ENCODE results near the gene NAV3. TPM values are rescaled to one million over a fixed set of nuclear protein-coding genes. Genes with fewer than 3 reads are reported as not detected.
"Not testable (repeated sequence)": the region's sequence is repeated elsewhere in the genome, so short reads cannot be mapped to it uniquely, and the experiment has no call there.

Gene NAV3
- total and polyA plus RNA-seq, 11 donors: 1.1 to 18.0 (median 5.8) TPM

DNA sequence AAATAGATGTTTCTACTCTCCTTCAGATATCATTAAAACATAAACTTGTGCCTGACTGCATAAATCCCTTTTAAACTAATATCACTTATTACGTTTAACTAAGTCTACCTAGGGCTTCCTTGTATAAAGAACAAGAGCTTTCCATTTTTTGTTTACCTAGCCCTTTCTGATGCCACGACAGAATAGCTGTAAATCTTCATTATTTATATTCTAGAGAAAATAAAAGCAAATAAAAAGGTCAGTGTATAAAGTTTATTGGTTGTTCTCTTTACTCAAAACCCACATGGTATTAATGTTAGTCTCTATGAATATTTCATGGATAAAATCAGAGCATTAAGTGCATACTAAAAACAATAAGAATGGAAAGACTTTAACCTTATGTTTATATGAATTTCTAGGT is 269.1 kb downstream of the NAV3 start:
- Histone ChIP-seq H3K27ac (no peak overlapping the region), H3K4me3 (no peak overlapping the region), H3K36me3 (no peaks in the 10 kb centered on the region), H3K9me3 (no peaks in the 10 kb centered on the region), H3K27me3 (no peaks in the 10 kb centered on the region), H3K4me1 (no peaks in the 10 kb centered on the region)
- no peak for TF ChIP-seq POLR2A (IDR thresholded peaks at IDR 0.05)
- TF ChIP-seq CTCF (IDR thresholded peaks at IDR 0.05): no peak
- intact Hi-C loops (cut with DNase I): loop anchor here in 1 of 10 donors (10.0 kb wide), 1 partner anchor 95 kb away; no protein-coding TSS in a partner anchor
- 46 to 87% (median 84%) methylated on average over 2 of the region's 2 CpGs for WGBS, 4 donors
- no peak for ATAC-seq
- DNase-seq: no peak

GRCh38 chr12:78101113-78101876 is 270.6 kb downstream of the NAV3 start:
- Histone ChIP-seq H3K27me3 (no peaks in the 10 kb centered on the region), H3K36me3 (no peaks in the 10 kb centered on the region), H3K4me1 (no peaks in the 10 kb centered on the region), H3K27ac (no peak overlapping the region), H3K4me3 (no peak overlapping the region), H3K9me3 (no peaks in the 10 kb centered on the region)
- intact Hi-C loops (cut with DNase I): no loop called here
- DNase-seq (no peak), ATAC-seq (no peak)
- TF ChIP-seq CTCF (IDR thresholded peaks at IDR 0.05) (no peak), POLR2A (IDR thresholded peaks at IDR 0.05) (no peak)
- 83 to 89% (median 87%) methylated on average over 4 of the region's 4 CpGs for WGBS, 4 donors

DNA sequence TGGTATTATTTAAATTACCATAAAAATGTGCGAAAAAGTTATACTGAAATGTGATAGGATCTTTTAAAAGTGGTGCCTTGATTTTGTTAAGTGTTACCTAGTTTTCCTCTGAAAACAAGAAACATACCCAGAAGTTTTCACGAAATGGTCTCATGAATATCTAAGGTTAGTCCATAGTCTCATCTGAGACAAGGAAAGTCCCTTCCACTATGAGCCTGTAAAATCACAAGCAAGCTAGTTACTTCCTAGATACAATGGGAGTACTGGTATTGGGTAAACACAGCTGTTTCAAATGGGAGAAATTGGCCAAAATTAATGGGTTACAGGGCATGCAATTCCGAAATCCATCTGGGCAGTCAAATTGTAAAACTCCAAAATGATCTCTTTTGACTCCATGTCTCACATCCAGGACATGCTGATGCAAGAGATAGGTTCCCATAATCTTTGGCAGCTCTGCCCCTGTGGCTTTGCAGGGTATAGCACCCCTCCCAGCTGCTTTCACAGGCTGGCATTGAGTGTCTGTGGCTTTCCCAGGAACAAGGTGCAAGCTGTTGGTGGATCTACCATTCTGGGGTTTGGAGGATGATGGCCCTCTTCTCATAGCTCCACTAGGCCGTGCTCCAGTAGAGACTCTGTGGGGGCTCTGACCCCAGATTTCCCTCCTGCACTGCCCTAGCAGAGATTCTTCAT is 271.4 kb downstream of the NAV3 start:
- H3K4me3 ChIP-seq: no peak overlapping the region
- H3K9me3 ChIP-seq: no peaks in the 10 kb centered on the region
- ATAC-seq (no peak), DNase-seq (no peak)
- WGBS, 4 donors: 70 to 93% (median 80%) methylated on average over 3 to 4 of the region's 4 CpGs
- no peaks in the 10 kb centered on the region for H3K27me3 ChIP-seq
- no peaks in the 10 kb centered on the region for H3K36me3 ChIP-seq
- TF ChIP-seq POLR2A (IDR thresholded peaks at IDR 0.05) (no peak), CTCF (IDR thresholded peaks at IDR 0.05) (no peak)
- intact Hi-C loops (cut with DNase I): no loop called here
- H3K4me1 ChIP-seq: no peaks in the 10 kb centered on the region
- no peak overlapping the region for H3K27ac ChIP-seq

DNA sequence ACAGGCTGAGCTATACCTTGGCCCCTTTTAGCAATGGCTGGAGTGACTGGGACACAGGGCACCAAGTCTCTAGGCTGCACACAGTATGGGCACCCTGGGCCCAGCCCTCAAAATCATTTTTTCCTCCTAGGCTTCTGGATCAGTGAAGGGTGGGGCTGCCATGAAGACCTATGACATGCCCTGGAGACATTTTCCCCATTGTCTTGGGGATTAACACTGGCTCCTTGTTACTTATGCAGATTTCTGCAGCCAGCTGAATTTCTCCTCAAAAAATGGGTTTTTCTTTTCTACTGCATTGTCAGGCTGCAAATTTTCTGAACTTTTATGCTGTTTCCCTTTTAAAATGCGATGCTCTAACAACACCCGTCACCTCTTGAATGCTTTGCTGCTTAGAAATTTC is 272.1 kb downstream of the NAV3 start:
- intact Hi-C loops (cut with DNase I); H3K27me3 ChIP-seq: not testable (repeated sequence)
- 91 to 100% (median 95%) methylated on average over 2 of the region's 2 CpGs for WGBS, 4 donors

More for the DNA sequence above, 272.1 kb downstream of the NAV3 start:
- H3K4me3 ChIP-seq, H3K4me1 ChIP-seq, H3K36me3 ChIP-seq, H3K27ac ChIP-seq, DNase-seq, H3K9me3 ChIP-seq, ATAC-seq: not testable (repeated sequence)
